Right atrium auricular region (tissue), 2 donors: ENCODE results near the gene WAS. TPM values are rescaled to one million over a fixed set of nuclear protein-coding genes. Genes with fewer than 3 reads are reported as not detected.

Experiments
- DNase-seq: peaks from one replicate; pipeline ENCODE4 v3.0.0-alpha.2; 2019; ENCODE audit warnings: low spot score
- H3K27ac ChIP-seq, 2 donors: fragments of 200-600 bp; sonication (generic); 1 replicate in 1 of 2; 2 replicates in 1 of 2; pipeline ENCODE4 v1.5.1; 2016 to 2019
- H3K27me3 ChIP-seq, 2 donors: fragments of 200-600 bp; sonication (generic); one replicate each; pipeline versions ENCODE4 v1.5.1 to v1.6.0; 2017 to 2019
- H3K36me3 ChIP-seq: fragments of 200-600 bp; sonication (generic); one replicate; pipeline ENCODE4 v1.5.1; 2016
- H3K4me1 ChIP-seq, 2 donors: fragments of 200-600 bp; sonication (generic); one replicate each; pipeline versions ENCODE4 v1.5.1 to v1.6.0; 2017 to 2019
- H3K4me3 ChIP-seq, 2 donors: fragments of 200-600 bp; sonication (generic); 1 replicate in 1 of 2; 2 replicates in 1 of 2; pipeline ENCODE4 v1.5.1; 2017 to 2019; ENCODE audit warnings: mild to moderate bottlenecking in 1 of 2, moderate library complexity in 1 of 2
- H3K9me3 ChIP-seq, 2 donors: fragments of 200-600 bp; sonication (generic); one replicate each; pipeline ENCODE4 v1.5.1; 2019
- CTCF ChIP-seq, 2 donors: fragments of 200-600 bp; sonication (generic); IDR thresholded peaks; one replicate each; pipeline ENCODE4 v1.5.1; 2019; ENCODE audit warnings: antibody characterized with exemption in 2 of 2
- total RNA-seq, 2 donors: library from RNA; depleted of rRNA; stranded (reverse); fragments of >200 nt; gene quantifications; one replicate each; pipeline ENCODE4 v1.1.0, GENCODE V29; 2016

Gene WAS
- total RNA-seq, 2 donors from 2014 or later: 3.0 to 4.5 TPM

GRCh38 chrX:48695534-48695896, 11.9 kb downstream of the WAS start:
- DNase-seq: no peak
- peaks cover 0 to 7% of the 10 kb centered on the region in 2 donors for H3K4me1 ChIP-seq
- peak overlapping the region; percentile 89 to 90 for H3K27ac ChIP-seq
- peak overlapping the region in 1 of 2 donors; percentile 64 for H3K4me3 ChIP-seq
- no peak for TF ChIP-seq CTCF (IDR thresholded peaks at IDR 0.05)
- no peaks in the 10 kb centered on the region for H3K9me3 ChIP-seq
- peaks cover 6% of the 10 kb centered on the region for H3K36me3 ChIP-seq
- H3K27me3 ChIP-seq: no peaks in the 10 kb centered on the region

- TF ChIP-seq CTCF (IDR thresholded peaks at IDR 0.05): no peak
- H3K27ac ChIP-seq: peak overlapping the region; percentile 89 to 90
- peaks cover 6% of the 10 kb centered on the region for H3K36me3 ChIP-seq
- H3K9me3 ChIP-seq: no peaks in the 10 kb centered on the region
- peaks cover 0 to 7% of the 10 kb centered on the region in 2 donors for H3K4me1 ChIP-seq
- DNase-seq: no peak
- no peaks in the 10 kb centered on the region for H3K27me3 ChIP-seq
- H3K4me3 ChIP-seq: peak overlapping the region; percentile 28 to 64
Measured at GRCh38 chrX:48695925-48696300, 12.3 kb downstream of the WAS start.

- Histone ChIP-seq H3K36me3 (peaks cover 6% of the 10 kb centered on the region), H3K4me1 (peaks cover 0 to 7% of the 10 kb centered on the region in 2 donors), H3K27ac (peak within 1 kb of the TSS; percentile 89 to 90), H3K4me3 (peak within 1 kb of the TSS; percentile 42 to 64), H3K9me3 (no peaks in the 10 kb centered on the region), H3K27me3 (no peaks in the 10 kb centered on the region)
- TF ChIP-seq CTCF (IDR thresholded peaks at IDR 0.05): no peak
- peak; percentile 86 for DNase-seq
Measured at GRCh38 chrX:48696301-48696908, 12.8 kb downstream of the WAS start, which contains the start of gene SUV39H1. TSS of gene SUV39H1 (plus strand) at chrX:48696734. CDS start at chrX:48696785, 51 bp downstream.

GRCh38 chrX:48696909-48697727, 13.5 kb downstream of the WAS start:
- peak overlapping the region; percentile 89 to 90 for H3K27ac ChIP-seq
- no peak for DNase-seq
- peaks cover 6% of the 10 kb centered on the region for H3K36me3 ChIP-seq
- peaks cover 0 to 7% of the 10 kb centered on the region in 2 donors for H3K4me1 ChIP-seq
- TF ChIP-seq CTCF (IDR thresholded peaks at IDR 0.05): no peak
- H3K9me3 ChIP-seq: no peaks in the 10 kb centered on the region
- no peaks in the 10 kb centered on the region for H3K27me3 ChIP-seq
- peak overlapping the region; percentile 42 to 64 for H3K4me3 ChIP-seq

- DNase-seq: no peak
- H3K9me3 ChIP-seq: no peaks in the 10 kb centered on the region
- no peak overlapping the region for H3K27ac ChIP-seq
- no peak for TF ChIP-seq CTCF (IDR thresholded peaks at IDR 0.05)
- H3K4me1 ChIP-seq: peaks cover 0 to 7% of the 10 kb centered on the region in 2 donors
- no peak overlapping the region for H3K4me3 ChIP-seq
- H3K36me3 ChIP-seq: peaks cover 6% of the 10 kb centered on the region
- no peaks in the 10 kb centered on the region for H3K27me3 ChIP-seq
Measured at GRCh38 chrX:48698306-48698705, 14.7 kb downstream of the WAS start.
